Right atrium auricular region (tissue), 2 donors: ENCODE results near the gene ASXL1. TPM values are rescaled to one million over a fixed set of nuclear protein-coding genes. Genes with fewer than 3 reads are reported as not detected.

Experiments
- DNase-seq: peaks from one replicate; pipeline ENCODE4 v3.0.0-alpha.2; 2019; ENCODE audit warnings: low spot score
- H3K27ac ChIP-seq, 2 donors: fragments of 200-600 bp; sonication (generic); 1 replicate in 1 of 2; 2 replicates in 1 of 2; pipeline ENCODE4 v1.5.1; 2016 to 2019
- H3K27me3 ChIP-seq, 2 donors: fragments of 200-600 bp; sonication (generic); one replicate each; pipeline versions ENCODE4 v1.5.1 to v1.6.0; 2017 to 2019
- H3K36me3 ChIP-seq: fragments of 200-600 bp; sonication (generic); one replicate; pipeline ENCODE4 v1.5.1; 2016
- H3K4me1 ChIP-seq, 2 donors: fragments of 200-600 bp; sonication (generic); one replicate each; pipeline versions ENCODE4 v1.5.1 to v1.6.0; 2017 to 2019
- H3K4me3 ChIP-seq, 2 donors: fragments of 200-600 bp; sonication (generic); 1 replicate in 1 of 2; 2 replicates in 1 of 2; pipeline ENCODE4 v1.5.1; 2017 to 2019; ENCODE audit warnings: mild to moderate bottlenecking in 1 of 2, moderate library complexity in 1 of 2
- H3K9me3 ChIP-seq, 2 donors: fragments of 200-600 bp; sonication (generic); one replicate each; pipeline ENCODE4 v1.5.1; 2019
- CTCF ChIP-seq, 2 donors: fragments of 200-600 bp; sonication (generic); IDR thresholded peaks; one replicate each; pipeline ENCODE4 v1.5.1; 2019; ENCODE audit warnings: antibody characterized with exemption in 2 of 2
- total RNA-seq, 2 donors: library from RNA; depleted of rRNA; stranded (reverse); fragments of >200 nt; gene quantifications; one replicate each; pipeline ENCODE4 v1.1.0, GENCODE V29; 2016

Gene ASXL1
- total RNA-seq, 2 donors from 2014 or later, result 15.9 to 30.5 TPM

GRCh38 chr20:32470940-32471339 is 112.8 kb downstream of the ASXL1 start:
- peak overlapping the region; percentile 53 to 55 for H3K27ac ChIP-seq
- H3K4me1 ChIP-seq, result peaks cover 0 to 95% of the 10 kb centered on the region in 2 donors
- no peaks in the 10 kb centered on the region for H3K9me3 ChIP-seq
- DNase-seq, result no peak
- H3K4me3 ChIP-seq, result no peak overlapping the region
- H3K27me3 ChIP-seq, result no peaks in the 10 kb centered on the region
- H3K36me3 ChIP-seq, result no peaks in the 10 kb centered on the region
- no peak for TF ChIP-seq CTCF (IDR thresholded peaks at IDR 0.05)

- Histone ChIP-seq H3K27ac (peak overlapping the region; percentile 76 to 78), H3K9me3 (no peaks in the 10 kb centered on the region), H3K27me3 (no peaks in the 10 kb centered on the region), H3K4me3 (no peak overlapping the region), H3K36me3 (no peaks in the 10 kb centered on the region), H3K4me1 (peaks cover 0 to 97% of the 10 kb centered on the region in 2 donors)
- no peak for TF ChIP-seq CTCF (IDR thresholded peaks at IDR 0.05)
- no peak for DNase-seq
These were observed 114.6 kb downstream of the ASXL1 start for GRCh38 chr20:32472581-32473207.

DNA sequence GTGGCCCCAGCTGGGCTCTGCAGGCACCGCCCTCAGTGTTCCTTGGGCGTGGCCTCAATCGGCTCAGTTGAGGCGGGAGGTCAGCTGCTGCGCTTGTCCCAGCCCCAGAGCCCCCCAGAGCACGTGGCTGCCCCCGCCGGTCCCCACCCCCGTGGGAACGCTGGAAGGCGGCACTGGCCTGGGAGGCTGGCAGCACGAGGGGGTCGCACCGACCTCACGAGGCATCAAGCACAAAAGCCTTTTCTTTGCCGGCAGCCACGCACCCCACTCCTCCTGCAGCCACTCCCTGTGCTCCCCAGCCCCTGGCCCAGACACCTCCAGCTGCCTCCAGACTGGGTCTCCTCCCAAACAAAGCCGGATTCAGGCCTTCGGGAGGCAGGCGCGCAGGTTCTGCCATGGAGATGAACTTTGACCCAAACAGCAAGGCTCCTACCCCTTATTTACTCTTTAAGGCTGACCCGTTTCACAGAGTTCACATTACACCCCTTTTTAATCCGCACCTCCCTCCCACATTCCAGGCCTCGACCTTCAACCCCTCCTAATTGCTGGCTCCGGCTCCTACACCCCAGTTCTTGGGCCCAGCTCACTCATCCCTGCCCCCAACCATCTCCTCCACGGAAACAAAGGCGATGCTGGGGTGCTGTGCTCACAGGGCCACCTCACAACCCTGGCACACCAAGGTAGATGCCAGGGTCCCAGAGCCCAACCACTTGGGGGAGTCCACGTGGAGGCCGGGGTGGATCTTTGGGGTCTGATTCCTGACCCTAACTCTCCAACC is 115.3 kb downstream of the ASXL1 start:
- no peak for TF ChIP-seq CTCF (IDR thresholded peaks at IDR 0.05)
- Histone ChIP-seq H3K36me3 (no peaks in the 10 kb centered on the region), H3K27ac (peak overlapping the region; percentile 76 to 78), H3K4me3 (peak overlapping the region in 1 of 2 donors; percentile 44), H3K4me1 (peaks cover 0 to 92% of the 10 kb centered on the region in 2 donors), H3K27me3 (no peaks in the 10 kb centered on the region), H3K9me3 (no peaks in the 10 kb centered on the region)
- DNase-seq, result no peak

DNA sequence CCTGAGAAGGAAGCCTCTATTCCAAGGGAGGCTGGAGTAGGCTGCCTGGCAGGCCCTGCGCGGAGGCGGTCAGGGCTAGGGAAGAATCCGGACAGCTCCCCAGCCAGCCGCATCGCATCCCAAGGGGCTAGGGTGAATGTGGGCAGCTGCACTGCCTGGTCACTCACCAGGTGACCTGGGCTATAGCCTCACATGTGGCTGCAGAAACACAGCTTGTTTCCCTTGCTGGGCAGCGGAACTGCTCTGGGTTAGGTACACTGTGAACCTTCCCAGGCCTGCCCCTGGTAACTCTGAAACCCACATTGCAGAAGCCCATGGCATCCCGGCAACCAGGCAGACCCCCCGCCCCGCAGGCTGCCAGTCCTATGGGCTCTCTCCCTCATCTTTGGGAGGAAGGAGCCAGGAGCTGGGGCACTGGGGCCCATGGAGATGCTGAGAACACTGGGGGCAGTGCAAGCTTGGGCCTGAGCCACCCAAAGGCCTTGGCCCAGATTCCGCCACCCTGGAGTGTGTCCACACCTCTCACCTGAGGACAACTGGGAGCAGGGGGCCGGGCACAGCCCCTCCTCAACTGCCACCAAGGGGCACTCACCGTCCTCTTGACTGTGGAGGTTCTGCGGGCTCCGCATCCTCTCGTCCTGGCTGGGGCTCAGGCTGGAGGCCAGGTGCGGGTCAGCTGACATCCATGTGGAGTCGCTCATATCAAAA is 116.0 kb downstream of the ASXL1 start:
- H3K36me3 ChIP-seq, result no peaks in the 10 kb centered on the region
- no peaks in the 10 kb centered on the region for H3K9me3 ChIP-seq
- peaks cover 0 to 87% of the 10 kb centered on the region in 2 donors for H3K4me1 ChIP-seq
- no peaks in the 10 kb centered on the region for H3K27me3 ChIP-seq
- TF ChIP-seq CTCF (IDR thresholded peaks at IDR 0.05), result no peak
- no peak for DNase-seq
- H3K27ac ChIP-seq, result peak overlapping the region; percentile 76 to 78
- peak overlapping the region in 1 of 2 donors; percentile 44 for H3K4me3 ChIP-seq

GRCh38 chr20:32474717-32474966 is 116.5 kb downstream of the ASXL1 start:
- no peaks in the 10 kb centered on the region for H3K36me3 ChIP-seq
- peak overlapping the region; percentile 22 to 44 for H3K4me3 ChIP-seq
- H3K27me3 ChIP-seq, result no peaks in the 10 kb centered on the region
- H3K4me1 ChIP-seq, result peaks cover 0 to 83% of the 10 kb centered on the region in 2 donors
- no peaks in the 10 kb centered on the region for H3K9me3 ChIP-seq
- no peak for DNase-seq
- no peak for TF ChIP-seq CTCF (IDR thresholded peaks at IDR 0.05)
- peak overlapping the region; percentile 76 to 78 for H3K27ac ChIP-seq
